HCT116 (cell line): Measurements from ENCODE around the gene SPRN. TPM values are rescaled to one million over a fixed set of nuclear protein-coding genes. Genes with fewer than 3 reads are reported as not detected.

Experiments
- ATAC-seq: fragments of 200-7000 bp; cut with Tn5 transposase; 2 replicates; pipeline ENCODE4 v1.9.1; 2020; ENCODE audit warnings: mild to moderate bottlenecking, moderate library complexity
- BruUV-seq: library from RNA; stranded (reverse); fragments of 400-500 nt; replicated peaks from 2 replicates; lab custom pipeline; 2021; lab: Mats Ljungman, UMichigan
- CTCF ChIA-PET: fragments of 300-600 bp; sonication (Branson Sonifier 250); formaldehyde crosslinking; loops from one replicate; lab custom pipeline; 2021; ENCODE audit warnings: antibody characterized with exemption; lab: Charles Lee
- POLR2A ChIA-PET: fragments of 300-600, 350-600 bp; sonication (Branson Sonifier 250); formaldehyde crosslinking; loops from one replicate; lab custom pipeline; 2021; ENCODE audit warnings: antibody characterized with exemption; lab: Charles Lee
- RAD21 ChIA-PET, 2 experiments: fragments of 300-600 bp; sonication (Branson Sonifier 250); formaldehyde crosslinking; loops; one replicate each; lab custom pipeline; 2023; ENCODE audit warnings: low total read pairs in 2 of 2; ENCODE audit not compliant: uncharacterized antibody in 2 of 2, unreplicated experiment in 2 of 2, low non-redundant PET in 1 of 2; lab: Charles Lee
- DNase-seq: peaks from one replicate; pipeline ENCODE4 v3.0.0-alpha.2; 2010; ENCODE audit warnings: low read depth, low spot score
- H2AFZ ChIP-seq: fragments of 200-600 bp; shearing (Covaris generic), sonication (generic); 2 replicates; pipeline ENCODE4 v1.6.1; 2017; ENCODE audit warnings: low read depth, mixed run types, mixed read lengths, antibody characterized with exemption, low read length; ENCODE audit not compliant: poor library complexity, severe bottlenecking
- H3K27ac ChIP-seq: 2 replicates; pipeline ENCODE4 v1.5.1; 2012; ENCODE audit warnings: low read depth, low read length
- H3K27me3 ChIP-seq: fragments of 200-600 bp; sonication (generic); 2 replicates; pipeline ENCODE4 v1.6.1; 2016; ENCODE audit warnings: mixed run types, low read length, mixed read lengths; ENCODE audit not compliant: insufficient read depth
- H3K36me3 ChIP-seq, 2 experiments: fragments of 200-500 bp in 1 of 2; fragments of 200-600 bp in 1 of 2; sonication (Bioruptor generic) in 1 of 2; sonication (generic) in 1 of 2; 2 replicates each; pipeline versions ENCODE4 v1.5.1 to v1.6.1; 2014 to 2016; ENCODE audit warnings: low read length in 2 of 2, inconsistent platforms in 1 of 2, mixed read lengths in 1 of 2, mixed run types in 1 of 2; ENCODE audit not compliant: insufficient read depth in 2 of 2, control insufficient read depth in 1 of 2
- H3K4me1 ChIP-seq, 2 experiments: fragments of 200-600 bp in 1 of 2; sonication (generic) in 1 of 2; 2 replicates each; pipeline versions ENCODE4 v1.5.1 to v1.6.1; 2012 to 2017; ENCODE audit warnings: low read length in 2 of 2, inconsistent platforms in 1 of 2, mild to moderate bottlenecking in 1 of 2, mixed read lengths in 1 of 2, mixed run types in 1 of 2, moderate library complexity in 1 of 2; ENCODE audit not compliant: insufficient read depth in 2 of 2, control insufficient read depth in 1 of 2
- H3K4me2 ChIP-seq: fragments of 200-600 bp; sonication (generic); 2 replicates; pipeline ENCODE4 v1.6.1; 2017; ENCODE audit warnings: mixed run types, low read length, mixed read lengths
- H3K4me3 ChIP-seq, 2 experiments: fragments of 200-600 bp in 1 of 2; sonication (generic) in 1 of 2; replicated peaks in 1 of 2; 2 replicates each; pipeline ENCODE4 v1.5.1; 2011 to 2016; ENCODE audit warnings: low read length in 2 of 2, control low read depth in 1 of 2, low read depth in 1 of 2, mild to moderate bottlenecking in 1 of 2, mixed read lengths in 1 of 2, mixed run types in 1 of 2
- H3K79me2 ChIP-seq: fragments of 200-600 bp; sonication (generic); 2 replicates; pipeline ENCODE4 v1.6.1; 2017; ENCODE audit warnings: mild to moderate bottlenecking, mixed run types, low read length, moderate library complexity, mixed read lengths; ENCODE audit not compliant: insufficient read depth
- H3K9ac ChIP-seq: fragments of 200-600 bp; sonication (generic); 2 replicates; pipeline ENCODE4 v1.6.1; 2016; ENCODE audit warnings: low read length, mixed read lengths
- H3K9me2 ChIP-seq: fragments of 200-600 bp; sonication (generic), shearing (Covaris generic); 2 replicates; pipeline ENCODE4 v1.6.1; 2017; ENCODE audit warnings: mixed run types, mild to moderate bottlenecking, moderate library complexity; ENCODE audit not compliant: insufficient read depth
- H3K9me3 ChIP-seq, 2 experiments: fragments of 200-500 bp in 1 of 2; fragments of 200-600 bp in 1 of 2; sonication (Bioruptor generic) in 1 of 2; sonication (generic) in 1 of 2; 2 replicates each; pipeline ENCODE4 v1.6.1; 2014 to 2017; ENCODE audit warnings: low read length in 2 of 2, mixed read lengths in 2 of 2, inconsistent platforms in 1 of 2, low read depth in 1 of 2, mild to moderate bottlenecking in 1 of 2, mixed run types in 1 of 2, moderate library complexity in 1 of 2; ENCODE audit not compliant: control insufficient read depth in 1 of 2, insufficient read depth in 1 of 2
- H4K20me1 ChIP-seq: fragments of 200-600 bp; sonication (generic), shearing (Covaris generic); 2 replicates; pipeline ENCODE4 v1.6.1; 2017; ENCODE audit warnings: mixed run types, mild to moderate bottlenecking, moderate library complexity; ENCODE audit not compliant: insufficient read depth
- CBX3 ChIP-seq: IDR thresholded peaks from 2 replicates; pipeline ENCODE4 v1.6.1; 2012; ENCODE audit warnings: low read depth
- EGR1 ChIP-seq: IDR thresholded peaks from 2 replicates; pipeline ENCODE4 v1.6.1; 2012; ENCODE audit warnings: low read depth
- ELF1 ChIP-seq: IDR thresholded peaks from 2 replicates; pipeline ENCODE4 v1.6.1; 2012; ENCODE audit warnings: low read depth, borderline replicate concordance
- FOSL1 ChIP-seq: IDR thresholded peaks from 2 replicates; pipeline ENCODE4 v1.6.1; 2012; ENCODE audit warnings: low read depth
- JUND ChIP-seq: IDR thresholded peaks from 2 replicates; pipeline ENCODE4 v1.6.1; 2012
- POLR2A ChIP-seq: IDR thresholded peaks from 2 replicates; pipeline ENCODE4 v1.7.0; 2011; ENCODE audit warnings: borderline replicate concordance; ENCODE audit not compliant: insufficient read depth, insufficient read length; ENCODE audit errors: extremely low read depth
- POLR2AphosphoS5 ChIP-seq: IDR thresholded peaks from 2 replicates; pipeline ENCODE4 v1.6.1; 2011; ENCODE audit warnings: mild to moderate bottlenecking, low read depth, low read length, moderate library complexity
- SIN3A ChIP-seq: IDR thresholded peaks from 2 replicates; pipeline ENCODE4 v1.6.1; 2012; ENCODE audit warnings: low read depth
- SP1 ChIP-seq: IDR thresholded peaks from 2 replicates; pipeline ENCODE4 v1.6.1; 2012; ENCODE audit warnings: low read depth
- ZNF274 ChIP-seq: fragments of 200-500 bp; sonication (Bioruptor generic); IDR thresholded peaks from 2 replicates; pipeline ENCODE4 v1.6.1; 2014; ENCODE audit warnings: mild to moderate bottlenecking, low read depth, low read length, inconsistent platforms
- intact Hi-C: fragments of 100-400 bp; cut with micrococcal nuclease; formaldehyde crosslinking; loops from 2 replicates; pipeline ENCODE4 v1.10.0; 2022
- total RNA-seq: library from RNA; stranded (reverse); gene quantifications from one replicate; pipeline ENCODE4 v1.2.1, GENCODE V29; 2021; ENCODE audit not compliant: unreplicated experiment
- TF ChIP-seq, protein P1 (sequence below): IDR thresholded peaks from 2 replicates; pipeline ENCODE4 v1.6.1; 2012; ENCODE audit warnings: low read depth
- TF ChIP-seq, protein P2 (sequence below), 3 experiments: fragments of 200-600 bp in 1 of 3; sonication (generic) in 1 of 3; IDR thresholded peaks in 2 of 3; conservative IDR thresholded peaks in 1 of 3; 2 replicates each; pipeline ENCODE4 v1.5.1; 2012 to 2017; ENCODE audit warnings: low read depth in 2 of 3, low read length in 2 of 3, antibody characterized with exemption in 1 of 3, borderline replicate concordance in 1 of 3, control low read depth in 1 of 3, mild to moderate bottlenecking in 1 of 3, mixed read lengths in 1 of 3, mixed run types in 1 of 3, moderate library complexity in 1 of 3; ENCODE audit not compliant: insufficient read depth in 1 of 3
- TF ChIP-seq, protein P3 (sequence below): IDR thresholded peaks from 2 replicates; pipeline ENCODE4 v1.6.1; 2012

Gene SPRN
- total RNA-seq, 1 experiment from 2014 or later: not detected

DNA sequence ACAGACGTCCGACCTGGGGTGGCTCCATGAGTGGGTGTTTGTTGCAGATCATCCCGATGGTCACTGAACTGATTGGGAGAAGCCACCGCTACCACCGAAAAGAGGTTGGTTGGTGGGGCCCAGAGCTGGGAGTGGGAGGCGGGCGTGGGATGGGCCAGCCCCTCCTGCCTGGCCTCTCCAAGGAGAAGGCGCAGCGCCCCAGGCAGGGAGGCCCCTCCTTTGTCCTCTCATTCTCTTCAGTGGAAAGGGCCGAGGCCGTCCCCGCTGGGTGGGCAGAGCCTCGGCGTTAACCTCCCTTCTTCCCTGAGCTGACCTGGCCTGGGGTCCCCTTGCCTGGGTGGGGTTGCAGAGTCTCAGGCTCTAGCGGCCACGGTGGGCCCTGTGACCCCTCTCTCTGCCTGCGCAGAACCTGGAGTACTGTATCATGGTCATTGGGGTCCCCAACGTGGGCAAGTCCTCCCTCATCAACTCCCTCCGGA lies 25.3 kb downstream of the SPRN start:
- ChIA-PET RAD21 (no interaction called here), POLR2A (no interaction called here), CTCF (no interaction called here)
- Histone ChIP-seq H3K4me3 (no peak overlapping the region), H3K4me2 (no peak overlapping the region), H3K36me3 (peaks cover 3 to 7% of the 10 kb centered on the region in 2 experiments; a peak in 3 of 4 replicates), H3K9me2 (no peaks in the 10 kb centered on the region), H2AFZ (no peak overlapping the region), H3K79me2 (peaks cover 26% of the 10 kb centered on the region), H3K4me1 (no peaks in the 10 kb centered on the region; a peak in 1 of 4 replicates), H3K27ac (no peak overlapping the region), H3K9me3 (no peaks in the 10 kb centered on the region), H4K20me1 (no peaks in the 10 kb centered on the region), H3K27me3 (no peaks in the 10 kb centered on the region), H3K9ac (no peak overlapping the region)
- ATAC-seq (no peak), DNase-seq (no peak)
- intact Hi-C loops: no loop called here
- TF ChIP-seq FOSL1: no peak
- TF ChIP-seq SP1: no peak
- BruUV-seq: no TSS peak

DNA sequence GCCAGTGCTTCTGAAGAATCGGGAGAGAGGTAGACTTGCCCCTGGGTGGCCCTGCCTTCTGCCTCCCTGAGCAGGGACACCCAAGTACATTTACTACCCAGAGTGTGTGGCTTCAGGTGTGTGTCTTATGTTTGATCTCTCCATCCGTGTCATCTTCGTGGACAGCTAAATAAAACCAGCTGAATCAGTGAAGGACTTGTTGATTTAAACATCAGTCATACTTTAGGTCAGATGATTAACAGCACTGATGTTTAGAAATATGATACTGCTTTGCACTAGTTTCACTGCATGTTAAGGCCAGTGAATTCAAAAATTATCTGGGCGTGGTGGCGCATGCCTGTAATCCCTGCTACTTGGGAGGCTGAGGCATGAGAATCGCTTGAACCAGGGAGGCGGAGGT lies 26.5 kb downstream of the SPRN start:
- ChIA-PET POLR2A (no interaction called here), RAD21 (no interaction called here), CTCF (no interaction called here)
- Histone ChIP-seq H3K4me3 (no peak overlapping the region), H3K27ac (no peak overlapping the region), H4K20me1 (no peaks in the 10 kb centered on the region), H3K27me3 (no peaks in the 10 kb centered on the region), H3K9ac (no peak overlapping the region), H3K4me1 (no peaks in the 10 kb centered on the region; a peak in 1 of 4 replicates), H3K9me3 (no peaks in the 10 kb centered on the region), H3K36me3 (peaks cover 3 to 7% of the 10 kb centered on the region in 2 experiments; a peak in 3 of 4 replicates), H2AFZ (no peak overlapping the region), H3K79me2 (peaks cover 26% of the 10 kb centered on the region), H3K4me2 (no peak overlapping the region), H3K9me2 (no peaks in the 10 kb centered on the region)
- ATAC-seq: no peak
- intact Hi-C loops: no loop called here
- no TSS peak for BruUV-seq
- no peak for DNase-seq
- no peak for TF ChIP-seq FOSL1
- no peak for TF ChIP-seq ELF1
- TF ChIP-seq ZNF274: no peak
- TF ChIP-seq EGR1: no peak
- no peak for TF ChIP-seq SP1
- TF ChIP-seq POLR2A: no peak
- TF ChIP-seq, protein P1, sequence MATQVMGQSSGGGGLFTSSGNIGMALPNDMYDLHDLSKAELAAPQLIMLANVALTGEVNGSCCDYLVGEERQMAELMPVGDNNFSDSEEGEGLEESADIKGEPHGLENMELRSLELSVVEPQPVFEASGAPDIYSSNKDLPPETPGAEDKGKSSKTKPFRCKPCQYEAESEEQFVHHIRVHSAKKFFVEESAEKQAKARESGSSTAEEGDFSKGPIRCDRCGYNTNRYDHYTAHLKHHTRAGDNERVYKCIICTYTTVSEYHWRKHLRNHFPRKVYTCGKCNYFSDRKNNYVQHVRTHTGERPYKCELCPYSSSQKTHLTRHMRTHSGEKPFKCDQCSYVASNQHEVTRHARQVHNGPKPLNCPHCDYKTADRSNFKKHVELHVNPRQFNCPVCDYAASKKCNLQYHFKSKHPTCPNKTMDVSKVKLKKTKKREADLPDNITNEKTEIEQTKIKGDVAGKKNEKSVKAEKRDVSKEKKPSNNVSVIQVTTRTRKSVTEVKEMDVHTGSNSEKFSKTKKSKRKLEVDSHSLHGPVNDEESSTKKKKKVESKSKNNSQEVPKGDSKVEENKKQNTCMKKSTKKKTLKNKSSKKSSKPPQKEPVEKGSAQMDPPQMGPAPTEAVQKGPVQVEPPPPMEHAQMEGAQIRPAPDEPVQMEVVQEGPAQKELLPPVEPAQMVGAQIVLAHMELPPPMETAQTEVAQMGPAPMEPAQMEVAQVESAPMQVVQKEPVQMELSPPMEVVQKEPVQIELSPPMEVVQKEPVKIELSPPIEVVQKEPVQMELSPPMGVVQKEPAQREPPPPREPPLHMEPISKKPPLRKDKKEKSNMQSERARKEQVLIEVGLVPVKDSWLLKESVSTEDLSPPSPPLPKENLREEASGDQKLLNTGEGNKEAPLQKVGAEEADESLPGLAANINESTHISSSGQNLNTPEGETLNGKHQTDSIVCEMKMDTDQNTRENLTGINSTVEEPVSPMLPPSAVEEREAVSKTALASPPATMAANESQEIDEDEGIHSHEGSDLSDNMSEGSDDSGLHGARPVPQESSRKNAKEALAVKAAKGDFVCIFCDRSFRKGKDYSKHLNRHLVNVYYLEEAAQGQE: no peak
- TF ChIP-seq, protein P2, sequence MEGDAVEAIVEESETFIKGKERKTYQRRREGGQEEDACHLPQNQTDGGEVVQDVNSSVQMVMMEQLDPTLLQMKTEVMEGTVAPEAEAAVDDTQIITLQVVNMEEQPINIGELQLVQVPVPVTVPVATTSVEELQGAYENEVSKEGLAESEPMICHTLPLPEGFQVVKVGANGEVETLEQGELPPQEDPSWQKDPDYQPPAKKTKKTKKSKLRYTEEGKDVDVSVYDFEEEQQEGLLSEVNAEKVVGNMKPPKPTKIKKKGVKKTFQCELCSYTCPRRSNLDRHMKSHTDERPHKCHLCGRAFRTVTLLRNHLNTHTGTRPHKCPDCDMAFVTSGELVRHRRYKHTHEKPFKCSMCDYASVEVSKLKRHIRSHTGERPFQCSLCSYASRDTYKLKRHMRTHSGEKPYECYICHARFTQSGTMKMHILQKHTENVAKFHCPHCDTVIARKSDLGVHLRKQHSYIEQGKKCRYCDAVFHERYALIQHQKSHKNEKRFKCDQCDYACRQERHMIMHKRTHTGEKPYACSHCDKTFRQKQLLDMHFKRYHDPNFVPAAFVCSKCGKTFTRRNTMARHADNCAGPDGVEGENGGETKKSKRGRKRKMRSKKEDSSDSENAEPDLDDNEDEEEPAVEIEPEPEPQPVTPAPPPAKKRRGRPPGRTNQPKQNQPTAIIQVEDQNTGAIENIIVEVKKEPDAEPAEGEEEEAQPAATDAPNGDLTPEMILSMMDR (IDR thresholded peaks at IDR 0.05 in 2 of 3, conservative IDR thresholded peaks at IDR 0.05 in 1 of 3; ENCODE audit: borderline replicate concordance in 1 of 3, insufficient read depth in 1 of 3, low read depth in 2 of 3, low read length in 2 of 3): no peak
- no peak for TF ChIP-seq JUND
- TF ChIP-seq, protein P3, sequence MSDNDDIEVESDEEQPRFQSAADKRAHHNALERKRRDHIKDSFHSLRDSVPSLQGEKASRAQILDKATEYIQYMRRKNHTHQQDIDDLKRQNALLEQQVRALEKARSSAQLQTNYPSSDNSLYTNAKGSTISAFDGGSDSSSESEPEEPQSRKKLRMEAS: no peak
- no peak for TF ChIP-seq CBX3
- no peak for TF ChIP-seq POLR2AphosphoS5
- no peak for TF ChIP-seq SIN3A
